OCI-LY3 (cell line): ENCODE measurements around the gene PARD3B.

Experiments
- EZH2phosphoT487 ChIP-seq: fragments of 200-600 bp; shearing (Covaris generic); IDR thresholded peaks from 2 replicates; pipeline ENCODE4 v1.6.1; 2018; ENCODE audit warnings: antibody characterized with exemption, mixed run types, low read depth
- TF ChIP-seq, protein P1 (sequence below): fragments of 200-600, 300-600 bp; sonication (generic); IDR thresholded peaks from 2 replicates; pipeline ENCODE4 v1.5.1; 2014; ENCODE audit warnings: antibody characterized with exemption, low read length, low read depth

DNA sequence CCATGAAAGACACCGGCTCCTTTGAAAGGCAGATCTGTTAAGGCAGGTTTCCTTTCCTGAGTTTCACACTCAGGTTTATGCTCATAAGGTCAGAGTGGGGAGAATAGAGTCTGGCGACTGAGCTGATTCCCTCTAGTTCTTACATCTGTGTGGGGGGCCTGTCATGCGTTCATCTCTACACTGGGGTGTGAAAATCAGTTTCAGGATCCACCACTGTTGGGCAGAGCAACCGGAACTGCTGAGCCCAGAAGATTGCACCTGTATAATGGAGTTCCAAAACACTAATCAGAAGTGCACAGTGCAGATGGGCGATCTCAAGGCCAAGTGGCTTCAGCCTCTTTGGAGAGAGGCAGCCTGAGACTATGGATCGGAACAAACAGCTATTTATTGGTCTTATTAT is 955.7 kb downstream of the PARD3B start:
- TF ChIP-seq, protein P1, sequence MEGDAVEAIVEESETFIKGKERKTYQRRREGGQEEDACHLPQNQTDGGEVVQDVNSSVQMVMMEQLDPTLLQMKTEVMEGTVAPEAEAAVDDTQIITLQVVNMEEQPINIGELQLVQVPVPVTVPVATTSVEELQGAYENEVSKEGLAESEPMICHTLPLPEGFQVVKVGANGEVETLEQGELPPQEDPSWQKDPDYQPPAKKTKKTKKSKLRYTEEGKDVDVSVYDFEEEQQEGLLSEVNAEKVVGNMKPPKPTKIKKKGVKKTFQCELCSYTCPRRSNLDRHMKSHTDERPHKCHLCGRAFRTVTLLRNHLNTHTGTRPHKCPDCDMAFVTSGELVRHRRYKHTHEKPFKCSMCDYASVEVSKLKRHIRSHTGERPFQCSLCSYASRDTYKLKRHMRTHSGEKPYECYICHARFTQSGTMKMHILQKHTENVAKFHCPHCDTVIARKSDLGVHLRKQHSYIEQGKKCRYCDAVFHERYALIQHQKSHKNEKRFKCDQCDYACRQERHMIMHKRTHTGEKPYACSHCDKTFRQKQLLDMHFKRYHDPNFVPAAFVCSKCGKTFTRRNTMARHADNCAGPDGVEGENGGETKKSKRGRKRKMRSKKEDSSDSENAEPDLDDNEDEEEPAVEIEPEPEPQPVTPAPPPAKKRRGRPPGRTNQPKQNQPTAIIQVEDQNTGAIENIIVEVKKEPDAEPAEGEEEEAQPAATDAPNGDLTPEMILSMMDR = no peak
- no peak for TF ChIP-seq EZH2phosphoT487
